ENCODE measurements around the gene IAPP. TPM values are rescaled to one million over a fixed set of nuclear protein-coding genes. Genes with fewer than 3 reads are reported as not detected.

The IAPP gene
- total and polyA plus RNA-seq, 9 of the 15 experiments (the other 6 are each of a cell fraction or from before 2014, with no cell fraction given) = not detected

Other genes with a start within 250 kb of the IAPP start
- not detected in 2 replicates for gene SLCO1B1, start 241.7 kb upstream of the IAPP start, total RNA-seq (2014; rRNA removed)
- gene SLCO1B1, start 241.7 kb upstream of the IAPP start, total RNA-seq (2014; rRNA removed; fragmentation: Illumina TruSeq; extraction: Trizol) = not detected in 2 replicates
- gene SLCO1B1, start 241.7 kb upstream of the IAPP start, total RNA-seq (2015; rRNA removed; fragmentation: Illumina TruSeq; extraction: Trizol) = not detected in 2 replicates
- not detected in 2 replicates for gene SLCO1B1, start 241.7 kb upstream of the IAPP start, total RNA-seq (2021)
- 0.04 TPM in 1 of 2 replicates, not detected in the other for gene SLCO1B1, start 241.7 kb upstream of the IAPP start, polyA plus RNA-seq (2011; rRNA removed)
- not detected in 2 replicates for gene SLCO1B1, start 241.7 kb upstream of the IAPP start, polyA plus RNA-seq (2014; fragmentation: Illumina TruSeq; extraction: Trizol)
- not detected for gene SLCO1B1, start 241.7 kb upstream of the IAPP start, polyA plus RNA-seq (2014; fragmentation: Nextera tagmentation; extraction: Ambion mirVana)
- gene SLCO1B1, start 241.7 kb upstream of the IAPP start, polyA plus RNA-seq (2014; rRNA removed) = not detected in 2 replicates
- gene SLCO1A2, start 38.0 kb upstream of the IAPP start, total RNA-seq (2014; rRNA removed) = 1.3 and 2.0 TPM in 2 replicates
- 3.0 and 3.6 TPM in 2 replicates for gene SLCO1A2, start 38.0 kb upstream of the IAPP start, total RNA-seq (2014; rRNA removed; fragmentation: Illumina TruSeq; extraction: Trizol)
- gene SLCO1A2, start 38.0 kb upstream of the IAPP start, total RNA-seq (2015; rRNA removed; fragmentation: Illumina TruSeq; extraction: Trizol) = 2.1 and 2.5 TPM in 2 replicates
- gene SLCO1A2, start 38.0 kb upstream of the IAPP start, total RNA-seq (2021) = 2.6 and 3.7 TPM in 2 replicates
- gene SLCO1A2, start 38.0 kb upstream of the IAPP start, polyA plus RNA-seq (2011; rRNA removed) = 4.1 and 4.2 TPM in 2 replicates
- gene SLCO1A2, start 38.0 kb upstream of the IAPP start, polyA plus RNA-seq (2014; fragmentation: Illumina TruSeq; extraction: Trizol) = 1.3 and 1.9 TPM in 2 replicates
- 1 to 10 TPM; 3.3 to 4.4 TPM for gene SLCO1A2, start 38.0 kb upstream of the IAPP start, polyA plus RNA-seq (2014; fragmentation: Nextera tagmentation; extraction: Ambion mirVana)
- 1.2 and 1.9 TPM in 2 replicates for gene SLCO1A2, start 38.0 kb upstream of the IAPP start, polyA plus RNA-seq (2014; rRNA removed)
- gene PYROXD1, start 64.8 kb downstream of the IAPP start, total RNA-seq (2014; rRNA removed) = 3.5 and 4.0 TPM in 2 replicates
- gene PYROXD1, start 64.8 kb downstream of the IAPP start, total RNA-seq (2014; rRNA removed; fragmentation: Illumina TruSeq; extraction: Trizol) = 7.9 and 8.3 TPM in 2 replicates
- gene PYROXD1, start 64.8 kb downstream of the IAPP start, total RNA-seq (2015; rRNA removed; fragmentation: Illumina TruSeq; extraction: Trizol) = 4.4 and 5.0 TPM in 2 replicates
- gene PYROXD1, start 64.8 kb downstream of the IAPP start, total RNA-seq (2021) = 9.0 and 9.3 TPM in 2 replicates
- gene PYROXD1, start 64.8 kb downstream of the IAPP start, polyA plus RNA-seq (2011; rRNA removed) = 7.4 and 8.2 TPM in 2 replicates
- 6.1 and 6.8 TPM in 2 replicates for gene PYROXD1, start 64.8 kb downstream of the IAPP start, polyA plus RNA-seq (2014; fragmentation: Illumina TruSeq; extraction: Trizol)
- gene PYROXD1, start 64.8 kb downstream of the IAPP start, polyA plus RNA-seq (2014; fragmentation: Nextera tagmentation; extraction: Ambion mirVana) = 1 to 10 TPM; 4.7 to 5.8 TPM
- gene PYROXD1, start 64.8 kb downstream of the IAPP start, polyA plus RNA-seq (2014; rRNA removed) = 5.7 and 6.0 TPM in 2 replicates
- 20.6 and 22.2 TPM in 2 replicates for gene RECQL, start 128.7 kb downstream of the IAPP start, total RNA-seq (2014; rRNA removed)
- gene RECQL, start 128.7 kb downstream of the IAPP start, total RNA-seq (2014; rRNA removed; fragmentation: Illumina TruSeq; extraction: Trizol) = 44.7 and 50.4 TPM in 2 replicates
- 28.6 and 34.5 TPM in 2 replicates for gene RECQL, start 128.7 kb downstream of the IAPP start, total RNA-seq (2015; rRNA removed; fragmentation: Illumina TruSeq; extraction: Trizol)
- 22.8 and 23.3 TPM in 2 replicates for gene RECQL, start 128.7 kb downstream of the IAPP start, total RNA-seq (2021)
- gene RECQL, start 128.7 kb downstream of the IAPP start, polyA plus RNA-seq (2011; rRNA removed) = 21.0 and 27.2 TPM in 2 replicates
- gene RECQL, start 128.7 kb downstream of the IAPP start, polyA plus RNA-seq (2014; fragmentation: Illumina TruSeq; extraction: Trizol) = 26.9 and 30.4 TPM in 2 replicates
- gene RECQL, start 128.7 kb downstream of the IAPP start, polyA plus RNA-seq (2014; fragmentation: Nextera tagmentation; extraction: Ambion mirVana) = 10 to 100 TPM; 28.5 to 33.7 TPM
- 21.2 and 25.4 TPM in 2 replicates for gene RECQL, start 128.7 kb downstream of the IAPP start, polyA plus RNA-seq (2014; rRNA removed)
- gene GOLT1B, start 128.9 kb downstream of the IAPP start, total RNA-seq (2014; rRNA removed) = 9.4 and 10.1 TPM in 2 replicates
- gene GOLT1B, start 128.9 kb downstream of the IAPP start, total RNA-seq (2014; rRNA removed; fragmentation: Illumina TruSeq; extraction: Trizol) = 31.5 and 35.8 TPM in 2 replicates
- gene GOLT1B, start 128.9 kb downstream of the IAPP start, total RNA-seq (2015; rRNA removed; fragmentation: Illumina TruSeq; extraction: Trizol) = 24.9 and 27.7 TPM in 2 replicates
- gene GOLT1B, start 128.9 kb downstream of the IAPP start, total RNA-seq (2021) = 20.1 and 24.5 TPM in 2 replicates
- gene GOLT1B, start 128.9 kb downstream of the IAPP start, polyA plus RNA-seq (2011; rRNA removed) = 25.4 and 26.3 TPM in 2 replicates
- 22.8 and 26.7 TPM in 2 replicates for gene GOLT1B, start 128.9 kb downstream of the IAPP start, polyA plus RNA-seq (2014; fragmentation: Illumina TruSeq; extraction: Trizol)
- 10 to 100 TPM; 46.5 to 66.1 TPM for gene GOLT1B, start 128.9 kb downstream of the IAPP start, polyA plus RNA-seq (2014; fragmentation: Nextera tagmentation; extraction: Ambion mirVana)
- gene GOLT1B, start 128.9 kb downstream of the IAPP start, polyA plus RNA-seq (2014; rRNA removed) = 16.4 and 20.3 TPM in 2 replicates
- 0.23 TPM in 1 of 2 replicates, not detected in the other for gene SPX, start 153.4 kb downstream of the IAPP start, total RNA-seq (2014; rRNA removed)
- gene SPX, start 153.4 kb downstream of the IAPP start, total RNA-seq (2014; rRNA removed; fragmentation: Illumina TruSeq; extraction: Trizol) = 0.11 and 0.13 TPM in 2 replicates
- gene SPX, start 153.4 kb downstream of the IAPP start, total RNA-seq (2015; rRNA removed; fragmentation: Illumina TruSeq; extraction: Trizol) = 0.11 and 0.40 TPM in 2 replicates
- 0.11 TPM in 2 replicates for gene SPX, start 153.4 kb downstream of the IAPP start, total RNA-seq (2021)
- gene SPX, start 153.4 kb downstream of the IAPP start, polyA plus RNA-seq (2011; rRNA removed) = 0.05 and 0.14 TPM in 2 replicates
- gene SPX, start 153.4 kb downstream of the IAPP start, polyA plus RNA-seq (2014; fragmentation: Illumina TruSeq; extraction: Trizol) = 0.06 TPM in 1 of 2 replicates, not detected in the other
- gene SPX, start 153.4 kb downstream of the IAPP start, polyA plus RNA-seq (2014; fragmentation: Nextera tagmentation; extraction: Ambion mirVana) = under 1 TPM; 0.10 to 0.21 TPM
- 0.16 TPM in 1 of 2 replicates, not detected in the other for gene SPX, start 153.4 kb downstream of the IAPP start, polyA plus RNA-seq (2014; rRNA removed)
- gene GYS2, start 231.9 kb downstream of the IAPP start, total RNA-seq (2014; rRNA removed) = not detected in 2 replicates
- not detected in 2 replicates for gene GYS2, start 231.9 kb downstream of the IAPP start, total RNA-seq (2014; rRNA removed; fragmentation: Illumina TruSeq; extraction: Trizol)
- not detected in 2 replicates for gene GYS2, start 231.9 kb downstream of the IAPP start, total RNA-seq (2015; rRNA removed; fragmentation: Illumina TruSeq; extraction: Trizol)
- gene GYS2, start 231.9 kb downstream of the IAPP start, total RNA-seq (2021) = not detected in 2 replicates
- not detected in 2 replicates for gene GYS2, start 231.9 kb downstream of the IAPP start, polyA plus RNA-seq (2011; rRNA removed)
- gene GYS2, start 231.9 kb downstream of the IAPP start, polyA plus RNA-seq (2014; fragmentation: Illumina TruSeq; extraction: Trizol) = not detected in 2 replicates
- not detected for gene GYS2, start 231.9 kb downstream of the IAPP start, polyA plus RNA-seq (2014; fragmentation: Nextera tagmentation; extraction: Ambion mirVana)
- not detected in 2 replicates for gene GYS2, start 231.9 kb downstream of the IAPP start, polyA plus RNA-seq (2014; rRNA removed)